ENCODE data around the gene CCL20.

The CCL20 gene

GRCh38 chr2:227808936-227809335, 4.7 kb upstream of the CCL20 start:
- DNase-seq (ENCODE audit: insufficient read length) (no peak), FAIRE-seq (no peak)
- TF ChIP-seq TAF1 (IDR thresholded peaks at IDR 0.05; ENCODE audit: borderline replicate concordance, low read depth, low read length) (no peak), POLR2AphosphoS5 (IDR thresholded peaks at IDR 0.05; ENCODE audit: low read depth, low read length) (no peak), POLR2A (IDR thresholded peaks at IDR 0.05; ENCODE audit: low read depth, low read length) (no peak)

- DNase-seq (ENCODE audit: insufficient read length): no peak
- TF ChIP-seq POLR2AphosphoS5 (IDR thresholded peaks at IDR 0.05; ENCODE audit: low read depth, low read length): no peak
- TF ChIP-seq TAF1 (IDR thresholded peaks at IDR 0.05; ENCODE audit: borderline replicate concordance, low read depth, low read length): no peak
- no peak for TF ChIP-seq POLR2A (IDR thresholded peaks at IDR 0.05; ENCODE audit: low read depth, low read length)
- FAIRE-seq: no peak
Measured at GRCh38 chr2:227812001-227812400, 1.6 kb upstream of the CCL20 start.

- no peak for DNase-seq (ENCODE audit: insufficient read length)
- no peak for FAIRE-seq
- TF ChIP-seq POLR2AphosphoS5 (IDR thresholded peaks at IDR 0.05; ENCODE audit: low read depth, low read length): no peak
- TF ChIP-seq TAF1 (IDR thresholded peaks at IDR 0.05; ENCODE audit: borderline replicate concordance, low read depth, low read length): no peak
- TF ChIP-seq POLR2A (IDR thresholded peaks at IDR 0.05; ENCODE audit: low read depth, low read length): no peak
Measured at GRCh38 chr2:227813229-227813561, 447 bp upstream of the CCL20 start.

GRCh38 chr2:227815066-227815465, 1.4 kb downstream of the CCL20 start:
- TF ChIP-seq POLR2A (IDR thresholded peaks at IDR 0.05; ENCODE audit: low read depth, low read length) (no peak), TAF1 (IDR thresholded peaks at IDR 0.05; ENCODE audit: borderline replicate concordance, low read depth, low read length) (no peak), POLR2AphosphoS5 (IDR thresholded peaks at IDR 0.05; ENCODE audit: low read depth, low read length) (no peak)
- FAIRE-seq: no peak

GRCh38 chr2:227816507-227817294, 3.1 kb downstream of the CCL20 start:
- DNase-seq (ENCODE audit: insufficient read length): no peak
- FAIRE-seq: no peak
- TF ChIP-seq POLR2AphosphoS5 (IDR thresholded peaks at IDR 0.05; ENCODE audit: low read depth, low read length) (no peak), POLR2A (IDR thresholded peaks at IDR 0.05; ENCODE audit: low read depth, low read length) (no peak), TAF1 (IDR thresholded peaks at IDR 0.05; ENCODE audit: borderline replicate concordance, low read depth, low read length) (no peak)

More at GRCh38 chr2:227815066-227815465, 1.4 kb downstream of the CCL20 start:
- no peak for DNase-seq (ENCODE audit: insufficient read length)

- DNase-seq (ENCODE audit: insufficient read length) (no peak), FAIRE-seq (no peak)
- TF ChIP-seq POLR2A (IDR thresholded peaks at IDR 0.05; ENCODE audit: low read depth, low read length): no peak
- no peak for TF ChIP-seq TAF1 (IDR thresholded peaks at IDR 0.05; ENCODE audit: borderline replicate concordance, low read depth, low read length)
- TF ChIP-seq POLR2AphosphoS5 (IDR thresholded peaks at IDR 0.05; ENCODE audit: low read depth, low read length): no peak
Measured at GRCh38 chr2:227817336-227817735, 3.7 kb downstream of the CCL20 start.

GRCh38 chr2:227817850-227818674, 4.4 kb downstream of the CCL20 start:
- no peak for TF ChIP-seq TAF1 (IDR thresholded peaks at IDR 0.05; ENCODE audit: borderline replicate concordance, low read depth, low read length)
- no peak for TF ChIP-seq POLR2AphosphoS5 (IDR thresholded peaks at IDR 0.05; ENCODE audit: low read depth, low read length)
- DNase-seq (ENCODE audit: insufficient read length): no peak
- FAIRE-seq: no peak

GRCh38 chr2:227818675-227819397, 5.2 kb downstream of the CCL20 start:
- DNase-seq (ENCODE audit: insufficient read length) (no peak), FAIRE-seq (no peak)
- TF ChIP-seq TAF1 (IDR thresholded peaks at IDR 0.05; ENCODE audit: borderline replicate concordance, low read depth, low read length): no peak
- no peak for TF ChIP-seq POLR2A (IDR thresholded peaks at IDR 0.05; ENCODE audit: low read depth, low read length)
- TF ChIP-seq POLR2AphosphoS5 (IDR thresholded peaks at IDR 0.05; ENCODE audit: low read depth, low read length): no peak

GRCh38 chr2:227819398-227819697, 5.7 kb downstream of the CCL20 start:
- no peak for DNase-seq (ENCODE audit: insufficient read length)
- TF ChIP-seq POLR2AphosphoS5 (IDR thresholded peaks at IDR 0.05; ENCODE audit: low read depth, low read length) (no peak), POLR2A (IDR thresholded peaks at IDR 0.05; ENCODE audit: low read depth, low read length) (no peak), TAF1 (IDR thresholded peaks at IDR 0.05; ENCODE audit: borderline replicate concordance, low read depth, low read length) (no peak)
- no peak for FAIRE-seq

- FAIRE-seq: no peak
- no peak for TF ChIP-seq TAF1 (IDR thresholded peaks at IDR 0.05; ENCODE audit: borderline replicate concordance, low read depth, low read length)
- no peak for TF ChIP-seq POLR2A (IDR thresholded peaks at IDR 0.05; ENCODE audit: low read depth, low read length)
- no peak for TF ChIP-seq POLR2AphosphoS5 (IDR thresholded peaks at IDR 0.05; ENCODE audit: low read depth, low read length)
- no peak for DNase-seq (ENCODE audit: insufficient read length)
Measured at GRCh38 chr2:227821043-227821942, 7.7 kb downstream of the CCL20 start.

All from GM12892 (cell line).